ENCODE measurements around the gene PSD2. TPM values are rescaled to one million over a fixed set of nuclear protein-coding genes. Genes with fewer than 3 reads are reported as not detected.

The PSD2 gene
- total and polyA plus RNA-seq, 2 experiments from 2014 or later = 0.08 to 0.10 TPM

GRCh38 chr5:139841549-139841948 lies 45.9 kb downstream of the PSD2 start (continued):
- no peak for TF ChIP-seq CTCF (conservative IDR thresholded peaks at IDR 0.05; ENCODE audit: low read depth in 2 of 2)
- no peak for TF ChIP-seq POLR2AphosphoS5 (IDR thresholded peaks at IDR 0.05; ENCODE audit: low read depth)
- no peak for TF ChIP-seq NANOG (IDR thresholded peaks at IDR 0.05; ENCODE audit: borderline replicate concordance)
- TF ChIP-seq ZNF114 (CRISPR knock-in tag; IDR thresholded peaks at IDR 0.05) = no peak
- TF ChIP-seq CREB1 (CRISPR knock-in tag; IDR thresholded peaks at IDR 0.05; ENCODE audit: low read depth) = no peak
- TF ChIP-seq ZNF462 (CRISPR knock-in tag; IDR thresholded peaks at IDR 0.05) = no peak

GRCh38 chr5:139842321-139842720 lies 46.7 kb downstream of the PSD2 start:
- Histone ChIP-seq H4K20me1 (replicated peaks; ENCODE audit: insufficient read depth) (no peaks in the 10 kb centered on the region; the same call in 1 of the 2 replicates), H3K27ac (ENCODE audit: low read depth) (no peak overlapping the region), H3K27me3 (ENCODE audit: insufficient read depth) (peaks cover 28% of the 10 kb centered on the region), H3K4me1 (ENCODE audit: insufficient read depth) (no peaks in the 10 kb centered on the region), H3K36me3 (ENCODE audit: insufficient read depth) (no peaks in the 10 kb centered on the region), H3K9me2 (ENCODE audit: insufficient read depth) (no peaks in the 10 kb centered on the region), H3K79me2 (replicated peaks; ENCODE audit: insufficient read depth) (no peaks in the 10 kb centered on the region), H2AFZ (no peak overlapping the region), H3K4me3 (no peak overlapping the region), H3K4me2 (no peak overlapping the region), H3F3A (replicated peaks; ENCODE audit: low read depth) (no peaks in the 10 kb centered on the region)
- H3K27me3 Mint-ChIP-seq (ENCODE audit: insufficient read depth, low read depth, poor library complexity) = peaks cover 25% of the 10 kb centered on the region
- TF ChIP-seq EZH2phosphoT487 (IDR thresholded peaks at IDR 0.05; ENCODE audit: unreplicated experiment) (no peak), CTCF (conservative IDR thresholded peaks at IDR 0.05; ENCODE audit: low read depth in 2 of 2) (no peak), EZH2 (IDR thresholded peaks at IDR 0.05; ENCODE audit: low read depth, unreplicated experiment) (no peak), CREB1 (CRISPR knock-in tag; IDR thresholded peaks at IDR 0.05; ENCODE audit: low read depth) (no peak), ZNF331 (CRISPR knock-in tag; IDR thresholded peaks at IDR 0.05; ENCODE audit: low read depth) (no peak)
- H3K4me3 Mint-ChIP-seq = no peak overlapping the region
- H3K9me3 Mint-ChIP-seq = no peaks in the 10 kb centered on the region
- no peak for ATAC-seq
- DNase-seq (ENCODE audit: low spot score) = no peak
- no peaks in the 10 kb centered on the region; the same call in 2 of the 3 replicates for H3K4me1 Mint-ChIP-seq
- no peak overlapping the region for H3K27ac Mint-ChIP-seq
- H3K36me3 Mint-ChIP-seq (ENCODE audit: low read depth) = no peaks in the 10 kb centered on the region
